CD1c-positive myeloid dendritic cell (primary cell): ENCODE data around the gene DEPDC5.

Experiments used
- DNase-seq: peaks from one replicate; pipeline ENCODE4 v3.0.0-alpha.2; 2016; ENCODE audit errors: extremely low spot score

The DEPDC5 gene

GRCh38 chr22:31850135-31850534, 96.3 kb downstream of the DEPDC5 start:
- no peak for DNase-seq

DNA sequence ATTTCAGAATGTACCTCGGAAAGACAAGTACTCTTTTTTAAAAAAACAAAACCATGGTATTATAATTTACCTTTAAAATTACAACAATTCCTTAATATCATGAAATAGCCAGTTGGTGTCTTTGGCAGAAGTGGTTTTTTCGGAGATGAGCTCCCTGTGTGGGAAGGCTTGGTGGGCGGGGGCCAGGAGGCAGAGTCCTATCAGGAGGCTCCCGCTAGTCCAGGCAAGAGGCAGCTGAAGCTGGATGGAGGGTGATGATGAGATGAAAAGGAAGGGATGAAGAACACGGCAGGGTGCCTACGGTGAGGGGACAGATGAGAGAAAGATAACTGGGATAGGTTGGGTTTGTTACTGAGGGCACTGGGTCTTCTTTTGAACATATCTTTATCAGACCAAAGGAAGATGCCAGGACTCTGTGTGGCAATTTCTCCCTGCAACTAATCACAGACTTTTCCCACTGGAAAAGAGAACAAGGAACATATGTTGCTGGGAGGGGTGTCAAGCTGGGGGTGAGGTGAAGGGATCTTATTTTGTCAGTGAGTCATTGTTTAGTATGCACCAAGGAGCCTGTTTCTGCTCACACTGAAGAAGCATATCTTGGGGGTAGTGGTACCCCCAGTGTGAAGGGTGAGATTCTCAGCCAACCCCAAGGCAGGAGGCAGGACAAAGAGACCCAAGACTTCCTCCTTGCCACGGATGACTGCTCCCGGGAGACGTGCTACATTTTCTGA, 99.0 kb downstream of the DEPDC5 start:
- no peak for DNase-seq

DNA sequence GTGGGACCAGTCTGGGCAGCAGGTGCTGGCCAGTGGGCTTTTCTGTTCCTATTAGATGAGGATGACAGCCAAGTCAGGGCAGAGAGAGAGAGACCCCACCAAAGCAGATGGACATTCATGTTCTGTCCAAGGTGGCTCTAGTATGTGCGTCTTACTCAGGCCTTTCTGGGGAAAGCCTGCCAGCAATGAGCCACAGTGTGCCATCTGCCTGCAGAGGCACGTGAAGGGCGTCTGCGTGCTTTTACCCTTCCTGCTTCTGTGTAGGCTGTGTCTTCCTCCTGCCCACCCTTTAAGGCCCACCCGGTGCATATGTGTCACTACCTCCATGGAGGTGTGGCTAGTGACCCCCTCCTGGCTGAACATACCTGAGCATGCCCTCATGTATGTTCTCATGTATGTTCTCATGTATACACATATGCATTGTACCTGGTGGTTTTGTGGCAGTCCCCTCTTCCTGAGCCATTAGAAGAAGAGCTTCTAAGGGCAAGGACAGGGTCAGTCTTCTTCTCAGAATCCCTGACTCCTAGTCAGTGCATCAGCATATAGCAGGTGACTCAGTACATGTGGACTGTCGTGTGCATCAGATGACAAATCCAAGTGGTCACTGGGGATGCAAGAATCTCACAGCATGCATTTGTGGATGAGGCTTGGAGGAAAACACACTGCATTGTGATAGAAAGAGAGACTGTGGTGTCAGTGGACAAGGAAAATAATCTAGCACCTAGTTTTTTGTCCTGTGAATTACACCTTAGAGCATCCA, 100.1 kb downstream of the DEPDC5 start:
- DNase-seq: no peak

DNA sequence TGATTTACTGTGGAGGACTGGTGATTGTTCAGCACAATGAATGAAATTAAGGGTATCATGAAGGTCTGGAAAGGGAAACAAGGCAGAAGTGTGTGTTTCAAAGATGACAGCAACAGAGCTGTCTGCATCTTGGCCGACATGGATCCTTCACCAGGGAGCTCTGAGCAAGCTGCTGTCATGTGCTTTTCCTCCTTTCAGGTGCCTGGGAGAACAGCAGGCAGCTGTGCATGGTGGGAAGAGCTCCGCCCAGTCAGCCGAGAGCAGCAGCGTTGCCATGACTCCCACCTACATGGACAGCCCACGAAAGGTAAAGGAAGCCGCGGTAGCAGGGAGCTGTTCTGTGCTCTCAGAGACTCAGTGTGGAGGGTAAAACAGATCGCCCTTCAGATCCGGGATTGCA, 103.4 kb downstream of the DEPDC5 start:
- DNase-seq: no peak

GRCh38 chr22:31861226-31861840, 107.5 kb downstream of the DEPDC5 start:
- no peak for DNase-seq

DNA sequence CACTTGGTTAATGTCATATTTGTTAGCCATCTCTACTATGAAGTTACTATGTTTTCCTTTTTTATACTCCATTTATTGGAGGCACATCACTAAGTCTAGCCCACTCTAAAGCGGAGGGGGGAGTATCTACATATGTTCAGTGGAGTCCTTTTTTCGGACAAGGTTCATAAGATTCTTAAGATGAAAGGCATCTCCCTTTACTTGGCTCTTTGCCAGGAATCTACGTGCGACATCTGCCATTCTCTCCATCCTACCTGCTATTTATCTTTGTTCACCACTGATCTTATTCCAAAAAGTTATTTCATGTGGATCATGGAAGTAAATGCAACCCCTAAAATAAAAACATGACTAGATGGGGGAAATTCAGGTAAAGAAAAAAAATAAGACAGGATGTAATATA, 113.1 kb downstream of the DEPDC5 start:
- no peak for DNase-seq

- DNase-seq: no peak
Measured at GRCh38 chr22:31867386-31868153, 113.8 kb downstream of the DEPDC5 start.

- DNase-seq: no peak
Measured at GRCh38 chr22:31869739-31870138, 115.9 kb downstream of the DEPDC5 start.

- DNase-seq: peak; percentile 45
Measured at GRCh38 chr22:31870890-31871289, 117.1 kb downstream of the DEPDC5 start.

GRCh38 chr22:31871480-31871879, 117.7 kb downstream of the DEPDC5 start:
- DNase-seq: peak; percentile 63

GRCh38 chr22:31872209-31872608, 118.4 kb downstream of the DEPDC5 start:
- no peak for DNase-seq

DNA sequence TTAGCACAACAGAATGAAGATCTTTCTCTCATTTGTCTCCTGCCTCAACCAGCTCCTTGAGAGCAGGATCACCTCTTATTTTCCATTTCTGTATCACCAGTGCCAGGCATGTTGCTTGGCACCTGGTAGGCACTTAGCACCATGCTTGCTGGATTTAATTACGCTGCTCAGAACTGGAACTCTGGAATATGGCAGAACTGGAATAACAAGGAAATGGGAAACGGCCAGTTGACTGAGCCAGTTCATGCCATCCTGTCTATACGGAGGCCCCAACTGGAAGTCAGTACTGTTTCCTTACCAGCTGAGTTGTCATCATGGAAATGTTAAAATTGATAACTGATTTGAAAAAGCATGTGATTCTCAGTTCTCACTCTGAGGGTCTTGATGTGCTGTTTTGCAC, 121.0 kb downstream of the DEPDC5 start:
- DNase-seq: no peak

DNA sequence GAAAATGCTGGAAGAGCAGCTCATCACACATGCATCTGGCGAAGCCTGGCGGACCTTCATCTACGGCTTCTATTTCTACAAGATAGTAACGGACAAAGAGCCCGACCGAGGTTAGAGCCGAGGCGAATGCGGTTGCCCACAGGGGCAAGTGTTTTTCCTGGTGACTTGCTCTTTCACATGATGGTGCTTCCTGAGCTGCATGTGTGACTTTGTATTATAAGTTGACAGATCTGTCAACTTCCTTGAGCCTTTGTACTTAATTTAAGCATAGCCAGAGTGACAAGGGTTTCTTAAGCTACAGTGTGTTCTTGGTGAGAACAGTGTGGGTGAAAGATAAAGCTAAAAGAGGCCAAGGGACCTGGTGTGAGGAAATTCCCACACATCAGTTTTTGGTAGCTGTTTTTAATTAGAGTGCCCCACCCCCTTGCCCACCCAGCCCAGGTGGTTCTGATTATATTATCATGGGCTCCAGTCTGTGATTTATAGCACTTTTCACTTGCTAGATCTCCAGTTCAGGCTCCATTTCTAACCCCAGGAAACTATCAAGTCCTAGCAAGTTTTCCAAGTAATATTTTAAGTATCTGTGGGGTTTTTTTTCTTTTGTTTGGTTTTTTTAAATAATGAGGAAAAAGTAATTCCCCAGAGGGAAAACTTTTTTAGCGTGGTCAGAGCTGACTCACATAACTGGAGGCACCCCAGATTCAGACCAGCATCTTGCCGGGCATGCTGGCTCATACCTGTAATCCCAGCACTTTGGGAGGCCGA, 122.5 kb downstream of the DEPDC5 start:
- no peak for DNase-seq

DNA sequence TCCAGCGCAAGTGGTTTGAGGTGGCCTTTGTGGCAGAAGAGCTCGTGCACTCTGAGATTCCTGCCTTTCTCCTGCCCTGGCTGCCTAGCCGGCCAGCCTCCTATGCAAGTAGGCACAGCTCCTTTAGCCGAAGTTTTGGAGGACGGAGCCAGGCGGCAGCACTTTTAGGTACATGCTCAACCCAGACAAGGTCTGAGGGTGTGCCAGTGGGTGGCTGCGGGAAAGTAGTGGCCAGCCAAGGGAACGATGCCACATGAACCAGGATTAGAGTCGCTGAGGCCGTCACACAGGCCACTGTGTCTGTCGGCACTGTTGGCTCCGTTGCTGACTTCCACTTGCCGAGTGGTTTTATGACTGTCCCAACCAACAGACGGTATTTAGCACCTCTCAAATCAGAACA, 125.8 kb downstream of the DEPDC5 start:
- no peak for DNase-seq

GRCh38 chr22:31881200-31881599, 127.4 kb downstream of the DEPDC5 start:
- DNase-seq: no peak

- DNase-seq: no peak
Measured at GRCh38 chr22:31881865-31882264, 128.0 kb downstream of the DEPDC5 start.

- DNase-seq: no peak
Measured at GRCh38 chr22:31882971-31883370, 129.2 kb downstream of the DEPDC5 start.

- DNase-seq: no peak
Measured at GRCh38 chr22:31883989-31884388, 130.2 kb downstream of the DEPDC5 start.

- no peak for DNase-seq
Measured at GRCh38 chr22:31891366-31892079, 137.7 kb downstream of the DEPDC5 start.

DNA sequence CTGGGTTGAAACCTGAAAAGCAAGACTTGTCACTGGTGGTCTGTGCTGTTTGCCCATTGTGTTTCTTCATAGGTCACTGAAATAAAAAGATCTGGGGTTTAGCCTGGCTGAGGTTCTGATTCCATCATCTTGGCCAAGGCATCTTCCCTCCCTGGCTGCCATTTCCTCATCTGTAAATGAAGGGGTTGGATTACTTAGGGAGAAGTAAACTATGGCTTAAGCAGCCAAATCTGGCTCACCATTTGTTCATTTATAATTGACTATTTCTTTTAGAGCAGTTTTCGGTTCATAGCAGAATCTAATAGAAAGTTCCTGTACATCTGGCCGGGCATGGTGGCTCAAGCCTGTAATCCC, 138.2 kb downstream of the DEPDC5 start:
- DNase-seq: no peak

GRCh38 chr22:31893460-31893859, 139.6 kb downstream of the DEPDC5 start:
- DNase-seq: no peak
